OCI-LY1 (cell line): ENCODE data around the gene GNB1L.

Experiments used
- H2AFZ ChIP-seq: fragments of 200-600 bp; sonication (generic), shearing (Covaris generic); 2 replicates; pipeline ENCODE4 v1.6.0; 2014; ENCODE audit warnings: antibody characterized with exemption, mild to moderate bottlenecking, low read length
- H3F3A ChIP-seq: fragments of 200-600 bp; sonication (generic), shearing (Covaris generic); 2 replicates; pipeline ENCODE4 v1.6.0; 2014; ENCODE audit warnings: mild to moderate bottlenecking, antibody characterized with exemption, low read length, moderate library complexity; ENCODE audit not compliant: insufficient read depth
- H3K27ac ChIP-seq: fragments of 200-600 bp; sonication (generic); 2 replicates; pipeline ENCODE4 v1.5.1; 2014; ENCODE audit warnings: low read length, mixed run types, mild to moderate bottlenecking, low read depth; ENCODE audit not compliant: poor library complexity, severe bottlenecking
- H3K27me3 ChIP-seq: fragments of 200-600 bp; sonication (generic); 2 replicates; pipeline ENCODE4 v1.6.0; 2014; ENCODE audit warnings: antibody characterized with exemption, mild to moderate bottlenecking, low read length, moderate library complexity; ENCODE audit not compliant: insufficient read depth
- H3K36me3 ChIP-seq: fragments of 200-600 bp; sonication (generic); 2 replicates; pipeline ENCODE4 v1.6.1; 2014; ENCODE audit warnings: mild to moderate bottlenecking, antibody characterized with exemption, low read length, moderate library complexity, mixed read lengths; ENCODE audit not compliant: insufficient read depth
- H3K4me1 ChIP-seq: fragments of 200-600 bp; sonication (generic); 2 replicates; pipeline ENCODE4 v1.5.1; 2014; ENCODE audit warnings: mild to moderate bottlenecking, low read length, moderate library complexity; ENCODE audit not compliant: insufficient read depth, severe bottlenecking
- H3K4me2 ChIP-seq: fragments of 200-600 bp; sonication (generic), shearing (Covaris generic); 2 replicates; pipeline ENCODE4 v1.6.1; 2014; ENCODE audit warnings: low read length
- H3K4me3 ChIP-seq: fragments of 200-600 bp; sonication (generic); 2 replicates; pipeline ENCODE4 v1.5.1; 2014; ENCODE audit warnings: low read length, low read depth, mild to moderate bottlenecking, mixed read lengths; ENCODE audit not compliant: poor library complexity, severe bottlenecking
- H3K79me2 ChIP-seq: fragments of 200-600 bp; shearing (Covaris generic); 2 replicates; pipeline ENCODE4 v1.6.1; 2016; ENCODE audit warnings: mixed run types, low read length, mixed read lengths; ENCODE audit not compliant: insufficient read depth
- H3K9ac ChIP-seq: fragments of 200-600 bp; sonication (generic), shearing (Covaris generic); 2 replicates; pipeline ENCODE4 v1.6.1; 2014; ENCODE audit warnings: mild to moderate bottlenecking, low read length, mixed read lengths
- H3K9me2 ChIP-seq: fragments of 200-600 bp; sonication (generic), shearing (Covaris generic); 2 replicates; pipeline ENCODE4 v1.6.1; 2014; ENCODE audit warnings: low read depth, mild to moderate bottlenecking, low read length, mixed read lengths
- H3K9me3 ChIP-seq: fragments of 200-600 bp; shearing (Covaris generic); 2 replicates; pipeline ENCODE4 v1.6.1; 2014; ENCODE audit warnings: low read length, mixed read lengths
- H4K20me1 ChIP-seq: fragments of 200-600 bp; sonication (generic), shearing (Covaris generic); 2 replicates; pipeline ENCODE4 v1.6.0; 2016; ENCODE audit warnings: mild to moderate bottlenecking, low read length; ENCODE audit not compliant: insufficient read depth
- EZH2 ChIP-seq: fragments of 200-600 bp; sonication (generic), shearing (Covaris generic); IDR thresholded peaks from 2 replicates; pipeline ENCODE4 v1.8.0; 2017; ENCODE audit warnings: borderline replicate concordance, mixed run types, mild to moderate bottlenecking, antibody characterized with exemption, low read length, moderate library complexity, mixed read lengths
- TF ChIP-seq, protein P1 (sequence below): fragments of 200-600 bp; sonication (generic), shearing (Covaris generic); IDR thresholded peaks from 2 replicates; pipeline ENCODE4 v1.5.1; 2017; ENCODE audit warnings: mild to moderate bottlenecking, antibody characterized with exemption, low read length, moderate library complexity, mixed read lengths

GNB1L gene

DNA sequence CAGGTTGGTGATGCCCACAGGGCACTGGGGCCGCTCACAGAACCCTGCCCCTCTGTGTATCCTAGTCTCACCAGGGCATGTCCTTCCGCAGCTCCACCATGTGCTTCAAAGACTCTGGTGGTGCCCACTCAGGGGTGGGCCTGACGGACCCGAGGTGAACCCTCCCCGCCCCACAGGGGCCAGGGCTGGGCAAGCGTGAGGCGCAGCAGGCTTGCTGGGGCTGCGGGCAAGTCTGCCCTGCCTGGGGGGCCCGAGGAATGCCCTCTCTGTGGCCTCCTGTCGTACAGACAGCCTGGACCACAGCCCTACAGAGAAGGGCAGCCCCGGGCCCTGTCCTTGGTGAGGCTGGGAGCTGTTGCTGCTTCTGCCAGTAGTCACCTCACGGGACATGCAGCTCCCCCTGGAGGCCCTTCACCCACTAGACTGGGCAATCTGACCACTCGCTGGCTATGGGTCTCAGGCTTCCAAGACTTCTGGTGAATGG, 53.9 kb downstream of the GNB1L start:
- Histone ChIP-seq H2AFZ (no peak overlapping the region), H3K9ac (no peak overlapping the region), H3K36me3 (no peaks in the 10 kb centered on the region), H3K9me3 (no peaks in the 10 kb centered on the region), H3K27me3 (no peaks in the 10 kb centered on the region), H3K4me2 (no peak overlapping the region), H3K79me2 (no peaks in the 10 kb centered on the region), H4K20me1 (no peaks in the 10 kb centered on the region), H3F3A (no peaks in the 10 kb centered on the region), H3K4me3 (no peak overlapping the region), H3K4me1 (no peaks in the 10 kb centered on the region), H3K9me2 (no peaks in the 10 kb centered on the region), H3K27ac (no peak overlapping the region)
- TF ChIP-seq EZH2 = no peak
- TF ChIP-seq, protein P1, sequence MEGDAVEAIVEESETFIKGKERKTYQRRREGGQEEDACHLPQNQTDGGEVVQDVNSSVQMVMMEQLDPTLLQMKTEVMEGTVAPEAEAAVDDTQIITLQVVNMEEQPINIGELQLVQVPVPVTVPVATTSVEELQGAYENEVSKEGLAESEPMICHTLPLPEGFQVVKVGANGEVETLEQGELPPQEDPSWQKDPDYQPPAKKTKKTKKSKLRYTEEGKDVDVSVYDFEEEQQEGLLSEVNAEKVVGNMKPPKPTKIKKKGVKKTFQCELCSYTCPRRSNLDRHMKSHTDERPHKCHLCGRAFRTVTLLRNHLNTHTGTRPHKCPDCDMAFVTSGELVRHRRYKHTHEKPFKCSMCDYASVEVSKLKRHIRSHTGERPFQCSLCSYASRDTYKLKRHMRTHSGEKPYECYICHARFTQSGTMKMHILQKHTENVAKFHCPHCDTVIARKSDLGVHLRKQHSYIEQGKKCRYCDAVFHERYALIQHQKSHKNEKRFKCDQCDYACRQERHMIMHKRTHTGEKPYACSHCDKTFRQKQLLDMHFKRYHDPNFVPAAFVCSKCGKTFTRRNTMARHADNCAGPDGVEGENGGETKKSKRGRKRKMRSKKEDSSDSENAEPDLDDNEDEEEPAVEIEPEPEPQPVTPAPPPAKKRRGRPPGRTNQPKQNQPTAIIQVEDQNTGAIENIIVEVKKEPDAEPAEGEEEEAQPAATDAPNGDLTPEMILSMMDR = no peak

DNA sequence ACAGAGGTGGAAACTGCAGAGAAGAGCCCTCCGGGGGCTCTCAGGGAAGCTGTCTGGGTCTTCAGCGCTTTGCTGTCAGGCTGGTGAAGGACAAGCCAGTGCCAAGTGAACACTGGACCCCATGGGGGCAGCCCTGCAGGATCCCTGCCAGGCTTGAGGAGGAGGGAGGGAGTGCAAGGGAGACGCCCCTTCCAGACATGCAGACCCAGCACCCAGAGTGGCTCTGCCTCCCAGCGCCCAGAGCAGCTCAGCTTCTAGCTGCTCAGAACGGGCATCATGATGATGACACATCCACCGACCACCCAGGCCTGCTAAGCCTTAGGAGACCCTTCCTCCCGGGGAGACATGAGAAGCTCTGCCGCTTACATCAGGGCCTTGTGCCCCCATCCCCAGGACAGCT, 54.4 kb downstream of the GNB1L start:
- Histone ChIP-seq H3K4me2 (no peak overlapping the region), H4K20me1 (no peaks in the 10 kb centered on the region), H3K79me2 (no peaks in the 10 kb centered on the region), H3K9ac (no peak overlapping the region), H3K27me3 (no peaks in the 10 kb centered on the region), H3K4me3 (no peak overlapping the region), H3K9me2 (no peaks in the 10 kb centered on the region), H3K4me1 (no peaks in the 10 kb centered on the region), H3F3A (no peaks in the 10 kb centered on the region), H3K27ac (no peak overlapping the region), H2AFZ (no peak overlapping the region), H3K9me3 (no peaks in the 10 kb centered on the region), H3K36me3 (no peaks in the 10 kb centered on the region)
- TF ChIP-seq EZH2 = no peak
- TF ChIP-seq, protein P1 = no peak

- H3K27ac ChIP-seq = no peak overlapping the region
- no peak overlapping the region for H3K4me3 ChIP-seq
- H2AFZ ChIP-seq = no peak overlapping the region
- no peaks in the 10 kb centered on the region for H3K9me2 ChIP-seq
- H3K79me2 ChIP-seq = no peaks in the 10 kb centered on the region
- no peaks in the 10 kb centered on the region for H3K9me3 ChIP-seq
- no peaks in the 10 kb centered on the region for H3K36me3 ChIP-seq
- no peaks in the 10 kb centered on the region for H3K27me3 ChIP-seq
- no peak for TF ChIP-seq EZH2
- TF ChIP-seq, protein P1 = no peak
- no peaks in the 10 kb centered on the region for H3K4me1 ChIP-seq
- H4K20me1 ChIP-seq = no peaks in the 10 kb centered on the region
- no peaks in the 10 kb centered on the region for H3F3A ChIP-seq
- no peak overlapping the region for H3K4me2 ChIP-seq
- no peak overlapping the region for H3K9ac ChIP-seq
These were observed 55.1 kb downstream of the GNB1L start for GRCh38 chr22:19799322-19800190.
